Breast epithelium (tissue), 4 donors: ENCODE data around the gene CAMTA1. TPM values are rescaled to one million over a fixed set of nuclear protein-coding genes. Genes with fewer than 3 reads are reported as not detected.

Experiments used
- DNase-seq, 2 donors: peaks; one replicate each; pipeline ENCODE4 v3.0.0-alpha.2; 2019; ENCODE audit warnings: low spot score in 2 of 2
- H3K27ac ChIP-seq, 2 donors: fragments of 200-600 bp; sonication (generic) in 1 of 2; one replicate each; pipeline ENCODE4 v1.5.1; 2016 to 2019; ENCODE audit warnings: mild to moderate bottlenecking in 1 of 2
- H3K27me3 ChIP-seq, 2 donors: fragments of 200-600 bp; sonication (generic) in 1 of 2; one replicate each; pipeline versions ENCODE4 v1.5.1 to v1.6.0; 2017 to 2019; ENCODE audit warnings: control low read depth in 1 of 2, mild to moderate bottlenecking in 1 of 2
- H3K36me3 ChIP-seq: fragments of 200-600 bp; one replicate; pipeline ENCODE4 v1.5.1; 2019
- H3K4me1 ChIP-seq, 2 donors: fragments of 200-600 bp; sonication (generic); one replicate each; pipeline ENCODE4 v1.5.1; 2016 to 2019; ENCODE audit warnings: control low read depth in 1 of 2
- H3K4me3 ChIP-seq, 3 donors: fragments of 200-600 bp; sonication (generic); 1 replicate in 2 of 3; 2 replicates in 1 of 3; pipeline ENCODE4 v1.5.1; 2016 to 2019; ENCODE audit warnings: mild to moderate bottlenecking in 3 of 3, moderate library complexity in 2 of 3
- H3K9me3 ChIP-seq, 2 donors: fragments of 200-600 bp; sonication (generic) in 1 of 2; one replicate each; pipeline ENCODE4 v1.5.1; 2016 to 2019; ENCODE audit warnings: control low read depth in 1 of 2
- CTCF ChIP-seq, 3 donors: fragments of 450-650 bp; IDR thresholded peaks; one replicate each; pipeline ENCODE4 v1.5.1; 2016 to 2017; ENCODE audit warnings: antibody characterized with exemption in 3 of 3, mild to moderate bottlenecking in 3 of 3, moderate library complexity in 3 of 3
- POLR2A ChIP-seq: fragments of 450-650 bp; IDR thresholded peaks from one replicate; pipeline ENCODE4 v1.6.1; 2016; ENCODE audit warnings: antibody characterized with exemption, mild to moderate bottlenecking, moderate library complexity
- POLR2AphosphoS5 ChIP-seq, 3 donors: sonication (generic); formaldehyde crosslinking; IDR thresholded peaks; one replicate each; pipeline ENCODE4 v1.6.1; 2017; ENCODE audit warnings: antibody characterized with exemption in 3 of 3
- intact Hi-C: fragments of 100-400 bp; cut with DNase I; formaldehyde crosslinking; loops from one replicate; pipeline ENCODE4 v1.15.1; 2023; ENCODE audit warnings: low total_unique reads
- total RNA-seq, 3 donors: library from RNA; depleted of rRNA; stranded (reverse); fragments of >200 nt; gene quantifications; one replicate each; pipeline ENCODE4 v1.1.0, GENCODE V29; 2016

The CAMTA1 gene
- total RNA-seq, 3 donors from 2014 or later: 53.4 to 84.0 (median 61.9) TPM

GRCh38 chr1:6924891-6925290, 139.6 kb downstream of the CAMTA1 start:
- intact Hi-C loops: no loop called here
- H3K9me3 ChIP-seq: no peaks in the 10 kb centered on the region
- TF ChIP-seq POLR2A (no peak), CTCF (IDR thresholded peaks at IDR 0.05) (no peak), POLR2AphosphoS5 (IDR thresholded peaks at IDR 0.05) (no peak)
- no peak overlapping the region for H3K4me3 ChIP-seq
- H3K27ac ChIP-seq: peak overlapping the region in 1 of 2 donors; percentile 14
- no peaks in the 10 kb centered on the region for H3K36me3 ChIP-seq
- peaks cover 3 to 7% of the 10 kb centered on the region in 2 donors for H3K4me1 ChIP-seq
- DNase-seq: no peak
- H3K27me3 ChIP-seq: no peaks in the 10 kb centered on the region

- TF ChIP-seq POLR2A (no peak), POLR2AphosphoS5 (IDR thresholded peaks at IDR 0.05) (no peak), CTCF (IDR thresholded peaks at IDR 0.05) (no peak)
- intact Hi-C loops: no loop called here
- H3K27ac ChIP-seq: peak overlapping the region in 1 of 2 donors; percentile 12
Observed at GRCh38 chr1:6927626-6928025, 142.4 kb downstream of the CAMTA1 start.

GRCh38 chr1:6928106-6928885, 143.0 kb downstream of the CAMTA1 start:
- Histone ChIP-seq H3K4me1 (peaks cover 0 to 2% of the 10 kb centered on the region in 2 donors), H3K27me3 (no peaks in the 10 kb centered on the region), H3K27ac (peak overlapping the region in 1 of 2 donors; percentile 12), H3K9me3 (no peaks in the 10 kb centered on the region), H3K4me3 (no peak overlapping the region), H3K36me3 (no peaks in the 10 kb centered on the region)
- TF ChIP-seq POLR2A: no peak
- TF ChIP-seq CTCF (IDR thresholded peaks at IDR 0.05): no peak
- no peak for TF ChIP-seq POLR2AphosphoS5 (IDR thresholded peaks at IDR 0.05)
- intact Hi-C loops: no loop called here
- no peak for DNase-seq

More at GRCh38 chr1:6927626-6928025, 142.4 kb downstream of the CAMTA1 start:
- DNase-seq: peak in 1 of 2 donors; percentile 75
- no peaks in the 10 kb centered on the region for H3K36me3 ChIP-seq
- no peaks in the 10 kb centered on the region for H3K9me3 ChIP-seq
- no peak overlapping the region for H3K4me3 ChIP-seq
- no peaks in the 10 kb centered on the region for H3K27me3 ChIP-seq
- peaks cover 0 to 7% of the 10 kb centered on the region in 2 donors for H3K4me1 ChIP-seq

GRCh38 chr1:6930732-6931300, 145.6 kb downstream of the CAMTA1 start:
- TF ChIP-seq POLR2AphosphoS5 (IDR thresholded peaks at IDR 0.05): no peak
- TF ChIP-seq POLR2A: no peak
- no peak for TF ChIP-seq CTCF (IDR thresholded peaks at IDR 0.05)
- no peaks in the 10 kb centered on the region for H3K27me3 ChIP-seq
- no peaks in the 10 kb centered on the region for H3K36me3 ChIP-seq
- DNase-seq: no peak
- no peak overlapping the region for H3K4me3 ChIP-seq
- no peak overlapping the region for H3K27ac ChIP-seq
- no peaks in the 10 kb centered on the region for H3K4me1 ChIP-seq
- intact Hi-C loops: no loop called here
- no peaks in the 10 kb centered on the region for H3K9me3 ChIP-seq

- TF ChIP-seq CTCF (IDR thresholded peaks at IDR 0.05) (no peak), POLR2AphosphoS5 (IDR thresholded peaks at IDR 0.05) (no peak), POLR2A (no peak)
- no peak overlapping the region for H3K27ac ChIP-seq
- DNase-seq: no peak
- intact Hi-C loops: loop anchor here (5.0 kb wide), 1 partner anchor 653 kb away; no protein-coding TSS in a partner anchor
- H3K36me3 ChIP-seq: no peaks in the 10 kb centered on the region
- H3K4me1 ChIP-seq: no peaks in the 10 kb centered on the region
- peak overlapping the region in 1 of 3 donors; percentile 40 for H3K4me3 ChIP-seq
- no peaks in the 10 kb centered on the region for H3K9me3 ChIP-seq
- H3K27me3 ChIP-seq: no peaks in the 10 kb centered on the region
Observed at GRCh38 chr1:6935361-6935883, 150.2 kb downstream of the CAMTA1 start.
